Peyer's patch (tissue), 4 donors: ENCODE measurements around the gene SPATA2. TPM values are rescaled to one million over a fixed set of nuclear protein-coding genes. Genes with fewer than 3 reads are reported as not detected.

ENCODE experiments used
- DNase-seq, 3 donors: peaks; one replicate each; pipeline ENCODE4 v3.0.0-alpha.2; 2017 to 2019
- H3K27ac ChIP-seq, 4 donors: fragments of 200-600 bp; sonication (generic); one replicate each; pipeline ENCODE4 v1.5.1; 2016 to 2019
- H3K27me3 ChIP-seq, 2 donors: fragments of 200-600 bp; sonication (generic); one replicate each; pipeline ENCODE4 v1.5.1; 2019
- H3K36me3 ChIP-seq, 3 donors: fragments of 200-600 bp; sonication (generic); one replicate each; pipeline ENCODE4 v1.5.1; 2016 to 2019
- H3K4me1 ChIP-seq, 4 donors: fragments of 200-600 bp; sonication (generic); one replicate each; pipeline ENCODE4 v1.5.1; 2016 to 2019
- H3K4me3 ChIP-seq, 4 donors: fragments of 200-600 bp; sonication (generic); 1 replicate in 3 of 4; 2 replicates in 1 of 4; pipeline ENCODE4 v1.5.1; 2016 to 2019; ENCODE audit warnings: mild to moderate bottlenecking in 1 of 4
- H3K9me3 ChIP-seq, 4 donors: fragments of 200-600 bp; sonication (generic); one replicate each; pipeline ENCODE4 v1.5.1; 2016 to 2019; ENCODE audit warnings: mild to moderate bottlenecking in 1 of 4
- CTCF ChIP-seq, 6 experiments: fragments of 450-650 bp in 4 of 6; fragments of 200-600 bp in 2 of 6; sonication (generic) in 1 of 6; IDR thresholded peaks; one replicate each; pipeline ENCODE4 v1.5.1; 2017 to 2019; ENCODE audit warnings: antibody characterized with exemption in 6 of 6, mild to moderate bottlenecking in 3 of 6, moderate library complexity in 1 of 6
- POLR2A ChIP-seq, 2 donors: fragments of 450-650 bp; IDR thresholded peaks; one replicate each; pipeline ENCODE4 v1.5.1; 2017; ENCODE audit warnings: antibody characterized with exemption in 2 of 2, mild to moderate bottlenecking in 2 of 2, moderate library complexity in 2 of 2
- total RNA-seq, 4 donors: library from RNA; depleted of rRNA; stranded (reverse); fragments of >200 nt; gene quantifications; one replicate each; pipeline ENCODE4 v1.1.0, GENCODE V29; 2016

The SPATA2 gene
- total RNA-seq, 4 donors from 2014 or later = 4.1 to 19.8 (median 14.0) TPM

GRCh38 chr20:49872056-49872455 lies 43.3 kb downstream of the SPATA2 start:
- Histone ChIP-seq H3K4me3 (no peak overlapping the region), H3K27me3 (no peaks in the 10 kb centered on the region), H3K9me3 (no peaks in the 10 kb centered on the region), H3K36me3 (peaks cover 0 to 50% (median 0%) of the 10 kb centered on the region in 3 donors), H3K27ac (no peak overlapping the region), H3K4me1 (no peaks in the 10 kb centered on the region)
- TF ChIP-seq POLR2A (IDR thresholded peaks at IDR 0.05) (no peak), CTCF (IDR thresholded peaks at IDR 0.05) (no peak)
- no peak for DNase-seq

GRCh38 chr20:49871391-49871948 lies 43.9 kb downstream of the SPATA2 start:
- Histone ChIP-seq H3K4me1 (no peaks in the 10 kb centered on the region), H3K9me3 (no peaks in the 10 kb centered on the region), H3K27me3 (no peaks in the 10 kb centered on the region), H3K27ac (no peak overlapping the region), H3K36me3 (peaks cover 0 to 53% (median 0%) of the 10 kb centered on the region in 3 donors), H3K4me3 (no peak overlapping the region)
- DNase-seq = no peak
- no peak for TF ChIP-seq POLR2A (IDR thresholded peaks at IDR 0.05)
- no peak for TF ChIP-seq CTCF (IDR thresholded peaks at IDR 0.05)

GRCh38 chr20:49870261-49870660 lies 45.1 kb downstream of the SPATA2 start:
- peaks cover 0 to 59% (median 0%) of the 10 kb centered on the region in 3 donors for H3K36me3 ChIP-seq
- no peaks in the 10 kb centered on the region for H3K4me1 ChIP-seq
- no peaks in the 10 kb centered on the region for H3K27me3 ChIP-seq
- DNase-seq = no peak
- TF ChIP-seq CTCF (IDR thresholded peaks at IDR 0.05) (no peak), POLR2A (IDR thresholded peaks at IDR 0.05) (no peak)
- H3K9me3 ChIP-seq = no peaks in the 10 kb centered on the region
- H3K4me3 ChIP-seq = no peak overlapping the region
- H3K27ac ChIP-seq = no peak overlapping the region

GRCh38 chr20:49868964-49869363 lies 46.4 kb downstream of the SPATA2 start:
- TF ChIP-seq POLR2A (IDR thresholded peaks at IDR 0.05) (no peak), CTCF (IDR thresholded peaks at IDR 0.05) (no peak)
- Histone ChIP-seq H3K4me3 (no peak overlapping the region), H3K27ac (no peak overlapping the region), H3K36me3 (peaks cover 0 to 69% (median 0%) of the 10 kb centered on the region in 3 donors), H3K4me1 (no peaks in the 10 kb centered on the region), H3K9me3 (no peaks in the 10 kb centered on the region), H3K27me3 (no peaks in the 10 kb centered on the region)
- no peak for DNase-seq

GRCh38 chr20:49868538-49868937 lies 46.8 kb downstream of the SPATA2 start:
- Histone ChIP-seq H3K27ac (no peak overlapping the region), H3K9me3 (no peaks in the 10 kb centered on the region), H3K27me3 (no peaks in the 10 kb centered on the region), H3K4me1 (no peaks in the 10 kb centered on the region), H3K36me3 (peaks cover 0 to 70% (median 0%) of the 10 kb centered on the region in 3 donors), H3K4me3 (no peak overlapping the region)
- no peak for TF ChIP-seq CTCF (IDR thresholded peaks at IDR 0.05)
- no peak for TF ChIP-seq POLR2A (IDR thresholded peaks at IDR 0.05)
- DNase-seq = no peak
